Retinal pigment epithelial cell (primary cell): ENCODE results near the gene SYCP2L.
"Not testable (repeated sequence)": the region's sequence is repeated elsewhere in the genome, so short reads cannot be mapped to it uniquely, and the experiment has no call there.

ENCODE experiments used
- DNase-seq: peaks from one replicate; pipeline ENCODE4 v3.0.0-alpha.2; 2010; ENCODE audit warnings: low read depth
- H3K4me3 ChIP-seq: 2 replicates; pipeline ENCODE4 v1.5.1; 2011; ENCODE audit warnings: mild to moderate bottlenecking, low read length, control low read depth, moderate library complexity
- CTCF ChIP-seq: conservative IDR thresholded peaks from 2 replicates; pipeline ENCODE4 v1.5.1; 2011; ENCODE audit warnings: low read depth, low read length, control low read depth, inconsistent platforms

SYCP2L gene

GRCh38 chr6:10849901-10850300, 37.0 kb upstream of the SYCP2L start:
- TF ChIP-seq CTCF: no peak
- no peak for DNase-seq
- no peak overlapping the region for H3K4me3 ChIP-seq

GRCh38 chr6:10850728-10851127, 36.1 kb upstream of the SYCP2L start:
- no peak overlapping the region for H3K4me3 ChIP-seq
- no peak for DNase-seq
- no peak for TF ChIP-seq CTCF

- no peak for DNase-seq
- no peak overlapping the region for H3K4me3 ChIP-seq
- no peak for TF ChIP-seq CTCF
These were observed 34.4 kb upstream of the SYCP2L start for GRCh38 chr6:10852361-10852960.

GRCh38 chr6:10853849-10854300, 33.0 kb upstream of the SYCP2L start:
- DNase-seq, H3K4me3 ChIP-seq: not testable (repeated sequence)

- H3K4me3 ChIP-seq: no peak overlapping the region
These were observed 31.8 kb upstream of the SYCP2L start for GRCh38 chr6:10854922-10855632.

GRCh38 chr6:10857259-10857658, 29.6 kb upstream of the SYCP2L start:
- TF ChIP-seq CTCF: no peak
- no peak overlapping the region for H3K4me3 ChIP-seq
- no peak for DNase-seq

More at GRCh38 chr6:10854922-10855632, 31.8 kb upstream of the SYCP2L start:
- no peak for TF ChIP-seq CTCF
- no peak for DNase-seq

GRCh38 chr6:10861086-10861485, 25.8 kb upstream of the SYCP2L start:
- TF ChIP-seq CTCF: no peak
- no peak for DNase-seq

More at GRCh38 chr6:10861086-10861485, 25.8 kb upstream of the SYCP2L start:
- no peak overlapping the region for H3K4me3 ChIP-seq
